ENCODE measurements around the gene TEAD1. TPM values are rescaled to one million over a fixed set of nuclear protein-coding genes. Genes with fewer than 3 reads are reported as not detected.

Gene TEAD1
- polyA plus RNA-seq, 1 donor from 2014 or later, result 12.2 TPM

DNA sequence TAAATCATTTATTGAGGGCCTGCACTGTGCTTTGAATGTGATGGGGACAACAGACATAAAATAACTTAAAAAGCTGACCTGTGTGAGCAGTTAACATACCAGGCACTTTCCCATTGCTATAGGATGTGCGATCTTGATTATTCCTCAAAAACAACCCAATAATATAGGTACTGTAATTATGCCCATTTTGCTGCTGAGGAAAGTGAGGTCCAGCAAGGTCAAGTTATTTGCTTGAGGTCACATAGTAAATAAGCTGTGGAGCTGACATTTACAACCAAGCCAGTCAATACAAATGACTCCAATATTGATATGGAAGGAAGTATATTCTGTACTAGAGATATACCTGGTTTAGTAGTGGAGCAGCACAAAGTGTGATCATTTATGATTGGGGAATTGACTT is 96.2 kb downstream of the TEAD1 start:
- Histone ChIP-seq H2AFZ (ENCODE audit: low read depth, low read length) (no peak overlapping the region), H3K79me2 (replicated peaks; ENCODE audit: insufficient read depth, low read length) (peaks cover 42% of the 10 kb centered on the region), H3K4me3 (ENCODE audit: low read length) (no peak overlapping the region), H3K9me2 (ENCODE audit: insufficient read depth, low read length) (no peaks in the 10 kb centered on the region), H3K9me3 (ENCODE audit: low read length) (no peaks in the 10 kb centered on the region), H4K20me1 (ENCODE audit: insufficient read depth) (no peaks in the 10 kb centered on the region), H3K27ac (ENCODE audit: low read length) (no peak overlapping the region), H3K27me3 (ENCODE audit: insufficient read depth, low read depth, low read length) (no peaks in the 10 kb centered on the region), H3K4me2 (ENCODE audit: low read length) (no peak overlapping the region), H3K36me3 (ENCODE audit: insufficient read depth, low read length) (no peaks in the 10 kb centered on the region), H3F3A (ENCODE audit: insufficient read depth, low read length, poor library complexity, severe bottlenecking) (no peaks in the 10 kb centered on the region), H3K9ac (ENCODE audit: low read length) (no peak overlapping the region)
- no peak for TF ChIP-seq REST (IDR thresholded peaks at IDR 0.05; ENCODE audit: borderline replicate concordance)

GRCh38 chr11:12770966-12771597 is 96.9 kb downstream of the TEAD1 start:
- no peak overlapping the region for H3K9ac ChIP-seq (ENCODE audit: low read length)
- H3K9me2 ChIP-seq (ENCODE audit: insufficient read depth, low read length), result no peaks in the 10 kb centered on the region
- H3K27ac ChIP-seq (ENCODE audit: low read length), result no peak overlapping the region

More at GRCh38 chr11:12770966-12771597, 96.9 kb downstream of the TEAD1 start:
- Histone ChIP-seq H3K4me2 (ENCODE audit: low read length) (no peak overlapping the region), H3K27me3 (ENCODE audit: insufficient read depth, low read depth, low read length) (no peaks in the 10 kb centered on the region), H3K9me3 (ENCODE audit: low read length) (no peaks in the 10 kb centered on the region), H3K79me2 (replicated peaks; ENCODE audit: insufficient read depth, low read length) (peaks cover 42% of the 10 kb centered on the region), H4K20me1 (ENCODE audit: insufficient read depth) (no peaks in the 10 kb centered on the region), H2AFZ (ENCODE audit: low read depth, low read length) (no peak overlapping the region), H3F3A (ENCODE audit: insufficient read depth, low read length, poor library complexity, severe bottlenecking) (no peaks in the 10 kb centered on the region), H3K4me3 (ENCODE audit: low read length) (no peak overlapping the region), H3K36me3 (ENCODE audit: insufficient read depth, low read length) (no peaks in the 10 kb centered on the region)
- TF ChIP-seq EZH2 (IDR thresholded peaks at IDR 0.05; ENCODE audit: borderline replicate concordance, insufficient read depth, low read length, poor library complexity, severe bottlenecking) (no peak), RAD21 (conservative IDR thresholded peaks at IDR 0.05) (no peak), MXI1 (conservative IDR thresholded peaks at IDR 0.05; ENCODE audit: poor library complexity, severe bottlenecking) (no peak), SMC3 (conservative IDR thresholded peaks at IDR 0.05; ENCODE audit: poor library complexity) (no peak), REST (IDR thresholded peaks at IDR 0.05; ENCODE audit: borderline replicate concordance) (no peak), POLR2AphosphoS5 (IDR thresholded peaks at IDR 0.05) (no peak), EP300 (conservative IDR thresholded peaks at IDR 0.05; ENCODE audit: poor library complexity, severe bottlenecking) (no peak), TAF1 (IDR thresholded peaks at IDR 0.05; ENCODE audit: low read depth) (no peak)
- TF ChIP-seq, protein P1, sequence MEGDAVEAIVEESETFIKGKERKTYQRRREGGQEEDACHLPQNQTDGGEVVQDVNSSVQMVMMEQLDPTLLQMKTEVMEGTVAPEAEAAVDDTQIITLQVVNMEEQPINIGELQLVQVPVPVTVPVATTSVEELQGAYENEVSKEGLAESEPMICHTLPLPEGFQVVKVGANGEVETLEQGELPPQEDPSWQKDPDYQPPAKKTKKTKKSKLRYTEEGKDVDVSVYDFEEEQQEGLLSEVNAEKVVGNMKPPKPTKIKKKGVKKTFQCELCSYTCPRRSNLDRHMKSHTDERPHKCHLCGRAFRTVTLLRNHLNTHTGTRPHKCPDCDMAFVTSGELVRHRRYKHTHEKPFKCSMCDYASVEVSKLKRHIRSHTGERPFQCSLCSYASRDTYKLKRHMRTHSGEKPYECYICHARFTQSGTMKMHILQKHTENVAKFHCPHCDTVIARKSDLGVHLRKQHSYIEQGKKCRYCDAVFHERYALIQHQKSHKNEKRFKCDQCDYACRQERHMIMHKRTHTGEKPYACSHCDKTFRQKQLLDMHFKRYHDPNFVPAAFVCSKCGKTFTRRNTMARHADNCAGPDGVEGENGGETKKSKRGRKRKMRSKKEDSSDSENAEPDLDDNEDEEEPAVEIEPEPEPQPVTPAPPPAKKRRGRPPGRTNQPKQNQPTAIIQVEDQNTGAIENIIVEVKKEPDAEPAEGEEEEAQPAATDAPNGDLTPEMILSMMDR (IDR thresholded peaks at IDR 0.05; ENCODE audit: poor library complexity, severe bottlenecking), result no peak

Data from neural cell (in vitro differentiated cells).